Naive thymus-derived CD4-positive, alpha-beta T cell (primary cell): ENCODE results near the gene BRD4. TPM values are rescaled to one million over a fixed set of nuclear protein-coding genes. Genes with fewer than 3 reads are reported as not detected.
A peak's percentile ranks its signal among the peaks of the same experiment; 100 is the strongest.

Experiments used
- ATAC-seq: fragments of 150-1000 bp; cut with Tn5 transposase; 2 replicates; pipeline ENCODE4 v1.10.0; 2021; ENCODE audit warnings: mild to moderate bottlenecking, moderate library complexity
- CTCF ChIA-PET: fragments of 350-600 bp; sonication (Branson Sonifier 250); formaldehyde crosslinking; loops from one replicate; lab custom pipeline; 2021; ENCODE audit warnings: antibody characterized with exemption; lab: Charles Lee
- POLR2A ChIA-PET: fragments of 350-600 bp; sonication (Branson Sonifier 250); formaldehyde crosslinking; loops from one replicate; lab custom pipeline; 2021; ENCODE audit warnings: antibody characterized with exemption, inconsistent platforms; lab: Charles Lee
- DNase-seq, 9 donors: peaks; one replicate each; pipeline versions ENCODE4 v3.0.0 to v3.0.0-alpha.2; 2020 to 2022; ENCODE audit warnings: mixed read lengths in 1 of 9
- H3K27ac ChIP-seq: one replicate; pipeline ENCODE4 v1.7.0; 2013; ENCODE audit warnings: mild to moderate bottlenecking, low read depth, low read length, moderate library complexity
- H3K27me3 ChIP-seq, 2 donors: one replicate each; pipeline ENCODE4 v1.7.0; 2013; ENCODE audit warnings: low read length in 2 of 2, mild to moderate bottlenecking in 2 of 2, moderate library complexity in 2 of 2; ENCODE audit not compliant: control insufficient read depth in 2 of 2, insufficient read depth in 2 of 2
- H3K36me3 ChIP-seq, 3 experiments: 1 replicate in 2 of 3; 2 replicates in 1 of 3; pipeline ENCODE4 v1.7.0; 2013; ENCODE audit warnings: low read length in 3 of 3, mild to moderate bottlenecking in 3 of 3, moderate library complexity in 1 of 3; ENCODE audit not compliant: insufficient read depth in 3 of 3, control insufficient read depth in 2 of 3
- H3K4me1 ChIP-seq, 2 donors: one replicate each; pipeline ENCODE4 v1.7.0; 2013; ENCODE audit warnings: low read length in 2 of 2, mild to moderate bottlenecking in 2 of 2, moderate library complexity in 1 of 2; ENCODE audit not compliant: control insufficient read depth in 2 of 2, insufficient read depth in 2 of 2
- H3K4me3 ChIP-seq: 2 replicates; pipeline ENCODE4 v1.7.0; 2013; ENCODE audit warnings: mild to moderate bottlenecking, low read length
- H3K9me3 ChIP-seq, 3 experiments: 1 replicate in 2 of 3; 2 replicates in 1 of 3; pipeline ENCODE4 v1.7.0; 2013; ENCODE audit warnings: low read length in 3 of 3; ENCODE audit not compliant: control insufficient read depth in 2 of 3
- H3K27ac Mint-ChIP-seq, 9 donors: one replicate each; pipeline ENCODE4 v1.8.0; 2020 to 2022; ENCODE audit warnings: mixed read lengths in 9 of 9, mild to moderate bottlenecking in 8 of 9, moderate library complexity in 5 of 9, inconsistent platforms in 2 of 9
- H3K27me3 Mint-ChIP-seq, 5 donors: one replicate each; pipeline ENCODE4 v1.8.0; 2021 to 2022; ENCODE audit warnings: mixed read lengths in 5 of 5, mild to moderate bottlenecking in 1 of 5
- H3K36me3 Mint-ChIP-seq, 5 donors: one replicate each; pipeline ENCODE4 v1.8.0; 2020 to 2022; ENCODE audit warnings: mixed read lengths in 5 of 5, mild to moderate bottlenecking in 3 of 5, inconsistent platforms in 1 of 5
- H3K4me1 Mint-ChIP-seq, 7 donors: one replicate each; pipeline ENCODE4 v1.8.0; 2020 to 2022; ENCODE audit warnings: mixed read lengths in 7 of 7, mild to moderate bottlenecking in 3 of 7, inconsistent platforms in 1 of 7
- H3K4me3 Mint-ChIP-seq, 10 donors: one replicate each; pipeline ENCODE4 v1.8.0; 2020 to 2022; ENCODE audit warnings: mild to moderate bottlenecking in 10 of 10, mixed read lengths in 10 of 10, moderate library complexity in 6 of 10, inconsistent platforms in 2 of 10
- H3K9me3 Mint-ChIP-seq, 11 donors: one replicate each; pipeline ENCODE4 v1.8.0; 2020 to 2022; ENCODE audit warnings: mixed read lengths in 11 of 11, mild to moderate bottlenecking in 4 of 11, inconsistent platforms in 1 of 11, moderate library complexity in 1 of 11
- intact Hi-C, 2 donors: fragments of 100-400 bp; cut with micrococcal nuclease; formaldehyde crosslinking; loops; one replicate each; pipeline ENCODE4 v1.15.1; 2023
- polyA plus RNA-seq, 2 donors: library from polyadenylated mRNA; unstranded; fragments of 300-500 nt; fragmentation: Illumina TruSeq; gene quantifications; one replicate each; pipeline ENCODE4 v1.2.3, GENCODE V29; 2021
- total RNA-seq, 6 experiments: library from RNA in 5 of 6; stranded (reverse) in 5 of 6; gene quantifications; 1 replicate in 5 of 6; 2 replicates in 1 of 6; pipeline ENCODE4 v1.2.3 and lab custom pipeline; 2021 to 2026

BRD4 gene
- total and polyA plus RNA-seq, 7 experiments from 2014 or later, result 10.5 to 168 (median 113) TPM

DNA sequence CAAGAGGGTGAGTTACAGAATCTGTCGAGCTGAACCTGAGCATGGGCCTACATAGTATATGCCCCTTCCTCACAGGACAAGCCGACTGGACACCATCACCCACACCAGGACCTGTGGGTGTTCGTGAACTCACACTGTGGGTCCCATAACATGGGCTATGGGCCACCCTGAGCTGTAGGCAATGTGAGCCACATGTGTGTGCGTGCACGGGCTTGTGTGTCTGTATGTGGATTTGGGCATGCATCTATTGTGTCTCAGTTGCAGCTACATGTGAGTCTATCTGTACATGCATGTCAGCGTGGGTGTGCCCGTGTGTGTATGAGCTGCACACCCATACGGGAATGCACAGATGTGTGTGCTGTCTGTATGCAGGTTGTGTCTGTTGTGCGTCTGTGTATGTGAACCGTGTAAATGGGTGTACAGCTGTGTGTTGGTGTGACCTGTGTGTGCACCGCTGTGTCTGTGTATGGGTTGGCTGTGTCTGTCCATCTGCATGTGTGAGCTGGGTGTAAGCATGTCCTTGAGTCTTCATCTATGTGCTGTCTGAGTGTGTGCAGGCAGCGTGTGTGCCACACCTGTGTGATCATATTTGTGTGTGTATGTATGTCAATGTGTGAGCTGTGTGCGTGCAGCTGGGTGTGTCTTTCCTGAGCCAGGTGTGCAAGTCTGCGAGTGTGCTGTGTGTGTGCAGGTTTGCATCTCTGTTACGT lies 133.2 kb downstream of the BRD4 start:
- Histone ChIP-seq H3K27ac (no peak overlapping the region), H3K36me3 (no peaks in the 10 kb centered on the region), H3K27me3 (peaks cover 2 to 18% of the 10 kb centered on the region in 2 donors), H3K4me1 (no peaks in the 10 kb centered on the region), H3K9me3 (no peaks in the 10 kb centered on the region), H3K4me3 (no peak overlapping the region)
- ATAC-seq (no peak), DNase-seq (no peak)
- peak overlapping the region in 1 of 9 donors; percentile 5 for H3K27ac Mint-ChIP-seq
- H3K36me3 Mint-ChIP-seq, result peaks cover 0 to 6% (median 3%) of the 10 kb centered on the region in 5 donors
- CTCF ChIA-PET, result no interaction called here
- peaks cover 0 to 6% (median 0%) of the 10 kb centered on the region in 11 donors for H3K9me3 Mint-ChIP-seq
- H3K4me3 Mint-ChIP-seq, result peak overlapping the region; percentile 8 to 92 (median 70)
- POLR2A ChIA-PET, result no interaction called here
- peaks cover 4 to 41% (median 23%) of the 10 kb centered on the region in 7 donors for H3K4me1 Mint-ChIP-seq
- H3K27me3 Mint-ChIP-seq, result peaks cover 53 to 67% (median 59%) of the 10 kb centered on the region in 5 donors
- intact Hi-C loops, result no loop called here

- ATAC-seq, result no peak
- H3K27ac ChIP-seq, result no peak overlapping the region
- H3K4me3 ChIP-seq, result no peak overlapping the region
- POLR2A ChIA-PET, result no interaction called here
- intact Hi-C loops, result no loop called here
- H3K27me3 Mint-ChIP-seq, result peaks cover 57 to 70% (median 64%) of the 10 kb centered on the region in 5 donors
- H3K27me3 ChIP-seq, result peaks cover 2 to 18% of the 10 kb centered on the region in 2 donors
- H3K36me3 Mint-ChIP-seq, result peaks cover 0 to 6% (median 3%) of the 10 kb centered on the region in 5 donors
- no peaks in the 10 kb centered on the region for H3K9me3 ChIP-seq
- DNase-seq, result no peak
- H3K4me1 ChIP-seq, result no peaks in the 10 kb centered on the region
- H3K9me3 Mint-ChIP-seq, result peaks cover 0 to 6% (median 0%) of the 10 kb centered on the region in 11 donors
- peak overlapping the region in 9 of 10 donors; percentile 2 to 58 (median 33) for H3K4me3 Mint-ChIP-seq
- H3K4me1 Mint-ChIP-seq, result peaks cover 4 to 41% (median 23%) of the 10 kb centered on the region in 7 donors
- no peaks in the 10 kb centered on the region for H3K36me3 ChIP-seq
- H3K27ac Mint-ChIP-seq, result peak overlapping the region in 1 of 9 donors; percentile 30
- CTCF ChIA-PET, result no interaction called here
Observed at GRCh38 chr19:15197942-15198341, 134.4 kb downstream of the BRD4 start.

GRCh38 chr19:15197275-15197941 lies 134.9 kb downstream of the BRD4 start:
- H3K4me1 Mint-ChIP-seq, result peaks cover 4 to 41% (median 23%) of the 10 kb centered on the region in 7 donors
- no peak overlapping the region for H3K27ac ChIP-seq
- H3K27ac Mint-ChIP-seq, result no peak overlapping the region
- ChIA-PET CTCF (no interaction called here), POLR2A (no interaction called here)
- H3K27me3 ChIP-seq, result peaks cover 2 to 13% of the 10 kb centered on the region in 2 donors
- ATAC-seq (peak; percentile 22), DNase-seq (no peak)
- peaks cover 0 to 6% (median 0%) of the 10 kb centered on the region in 11 donors for H3K9me3 Mint-ChIP-seq
- H3K4me1 ChIP-seq, result no peaks in the 10 kb centered on the region
- H3K9me3 ChIP-seq, result no peaks in the 10 kb centered on the region
- H3K27me3 Mint-ChIP-seq, result peaks cover 58 to 66% (median 66%) of the 10 kb centered on the region in 5 donors
- no peaks in the 10 kb centered on the region for H3K36me3 ChIP-seq
- peaks cover 0 to 6% (median 3%) of the 10 kb centered on the region in 5 donors for H3K36me3 Mint-ChIP-seq
- peak overlapping the region in 5 of 10 donors; percentile 2 to 42 (median 19) for H3K4me3 Mint-ChIP-seq
- H3K4me3 ChIP-seq, result no peak overlapping the region
- intact Hi-C loops, result no loop called here

DNA sequence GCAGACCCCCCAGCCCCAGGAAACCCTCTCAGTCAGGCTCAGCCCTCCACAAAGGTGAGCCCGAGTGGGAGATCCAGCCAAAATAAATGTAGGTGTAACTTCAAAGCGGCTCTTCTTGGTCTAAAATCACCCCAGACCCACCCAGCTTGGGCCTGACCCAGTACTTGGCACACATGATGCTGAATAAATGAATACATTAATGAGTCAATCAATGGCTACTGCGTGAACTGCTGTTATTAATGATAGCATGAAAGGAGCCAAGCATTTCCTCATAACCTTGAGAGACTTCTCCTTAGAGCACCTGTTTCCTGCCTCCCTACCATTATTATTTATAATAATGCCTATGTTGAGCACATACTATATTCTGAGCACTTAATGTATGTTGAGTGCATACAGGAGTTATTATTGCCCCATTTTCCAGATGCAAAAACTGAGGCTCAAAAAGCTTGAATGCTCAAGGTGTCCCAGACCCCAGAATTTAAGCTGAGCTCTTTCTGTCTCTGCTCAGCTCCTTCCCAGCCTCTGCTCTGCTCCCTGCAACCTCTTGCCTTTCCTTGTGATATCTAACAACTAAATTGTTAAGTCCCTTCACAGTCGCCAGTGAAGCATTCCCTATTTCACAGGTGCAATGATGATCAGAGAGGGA lies 135.9 kb downstream of the BRD4 start:
- peaks cover 0 to 6% (median 0%) of the 10 kb centered on the region in 11 donors for H3K9me3 Mint-ChIP-seq
- H3K27me3 ChIP-seq, result peaks cover 2 to 13% of the 10 kb centered on the region in 2 donors

GRCh38 chr19:15195371-15196334 lies 136.7 kb downstream of the BRD4 start:
- Histone ChIP-seq H3K27me3 (peaks cover 2 to 13% of the 10 kb centered on the region in 2 donors), H3K9me3 (no peaks in the 10 kb centered on the region), H3K36me3 (no peaks in the 10 kb centered on the region), H3K4me1 (no peaks in the 10 kb centered on the region), H3K27ac (no peak overlapping the region), H3K4me3 (no peak overlapping the region)
- CTCF ChIA-PET, result no interaction called here
- Mint-ChIP-seq H3K4me3 (peak overlapping the region in 6 of 10 donors; percentile 9 to 67 (median 53)), H3K27ac (peak overlapping the region in 1 of 9 donors; percentile 67), H3K9me3 (peaks cover 0 to 6% (median 0%) of the 10 kb centered on the region in 11 donors), H3K27me3 (peaks cover 53 to 67% (median 60%) of the 10 kb centered on the region in 5 donors), H3K36me3 (peaks cover 0 to 6% (median 3%) of the 10 kb centered on the region in 5 donors), H3K4me1 (peaks cover 4 to 36% (median 23%) of the 10 kb centered on the region in 7 donors)
- DNase-seq, result peak in 1 of 9 donors; percentile 18
- peak; percentile 58 for ATAC-seq
- POLR2A ChIA-PET, result no interaction called here
- intact Hi-C loops, result no loop called here

More for the DNA sequence above, 135.9 kb downstream of the BRD4 start:
- ChIA-PET POLR2A (no interaction called here), CTCF (no interaction called here)
- Histone ChIP-seq H3K27ac (no peak overlapping the region), H3K36me3 (no peaks in the 10 kb centered on the region), H3K9me3 (no peaks in the 10 kb centered on the region), H3K4me1 (no peaks in the 10 kb centered on the region), H3K4me3 (no peak overlapping the region)
- no peak for ATAC-seq
- Mint-ChIP-seq H3K4me1 (peaks cover 4 to 40% (median 23%) of the 10 kb centered on the region in 7 donors), H3K27me3 (peaks cover 58 to 68% (median 65%) of the 10 kb centered on the region in 5 donors), H3K27ac (peak overlapping the region in 1 of 9 donors; percentile 67), H3K36me3 (peaks cover 0 to 6% (median 3%) of the 10 kb centered on the region in 5 donors), H3K4me3 (peak overlapping the region in 8 of 10 donors; percentile 23 to 66 (median 43))
- intact Hi-C loops, result no loop called here
- no peak for DNase-seq
